Globus pallidus (tissue), 1 donor: ENCODE results near the gene SLC2A5.

Source experiments
- DNase-seq: peaks from one replicate; pipeline ENCODE4 v3.0.0-alpha.2; 2015; ENCODE audit warnings: low spot score

The SLC2A5 gene

GRCh38 chr1:9061252-9061960, 8.0 kb downstream of the SLC2A5 start:
- DNase-seq: no peak

- DNase-seq: no peak
These were observed 9.3 kb downstream of the SLC2A5 start for GRCh38 chr1:9059891-9060744.

GRCh38 chr1:9058465-9058864, 11.0 kb downstream of the SLC2A5 start:
- DNase-seq: no peak

- DNase-seq: no peak
These were observed 11.6 kb downstream of the SLC2A5 start for GRCh38 chr1:9057851-9058250.

- DNase-seq: no peak
These were observed 17.0 kb downstream of the SLC2A5 start for GRCh38 chr1:9052272-9053049.

- DNase-seq: no peak
These were observed 18.1 kb downstream of the SLC2A5 start for GRCh38 chr1:9051379-9051778.

GRCh38 chr1:9050803-9051202, 18.6 kb downstream of the SLC2A5 start:
- DNase-seq: no peak

GRCh38 chr1:9048551-9048950, 20.9 kb downstream of the SLC2A5 start:
- DNase-seq: no peak

GRCh38 chr1:9047019-9047418, 22.4 kb downstream of the SLC2A5 start:
- DNase-seq: no peak

- DNase-seq: no peak
These were observed 23.4 kb downstream of the SLC2A5 start for GRCh38 chr1:9045861-9046510.

- no peak for DNase-seq
These were observed 25.2 kb downstream of the SLC2A5 start for GRCh38 chr1:9044236-9044635.

GRCh38 chr1:9042272-9042671, 27.2 kb downstream of the SLC2A5 start:
- no peak for DNase-seq

- no peak for DNase-seq
These were observed 28.2 kb downstream of the SLC2A5 start for GRCh38 chr1:9041116-9041779.

GRCh38 chr1:9040659-9041030, 28.8 kb downstream of the SLC2A5 start:
- DNase-seq: no peak

GRCh38 chr1:9039761-9040658, 29.4 kb downstream of the SLC2A5 start:
- no peak for DNase-seq

- DNase-seq: no peak
These were observed 30.3 kb downstream of the SLC2A5 start for GRCh38 chr1:9038881-9039760.

GRCh38 chr1:9038338-9038650, 31.1 kb downstream of the SLC2A5 start:
- DNase-seq: no peak

- no peak for DNase-seq
These were observed 31.7 kb downstream of the SLC2A5 start for GRCh38 chr1:9037476-9038337.

- no peak for DNase-seq
These were observed 34.2 kb downstream of the SLC2A5 start for GRCh38 chr1:9035226-9035625.
